ENCODE results near the gene CELF5.
"Not testable (repeated sequence)": the region's sequence is repeated elsewhere in the genome, so short reads cannot be mapped to it uniquely, and the experiment has no call there.

CELF5 gene

GRCh38 chr19:3207461-3208242 lies 16.8 kb upstream of the CELF5 start:
- DNase-seq (ENCODE audit: low spot score) = no peak

- DNase-seq (ENCODE audit: low spot score) = no peak
These were observed 15.9 kb upstream of the CELF5 start for GRCh38 chr19:3208317-3209207.

DNA sequence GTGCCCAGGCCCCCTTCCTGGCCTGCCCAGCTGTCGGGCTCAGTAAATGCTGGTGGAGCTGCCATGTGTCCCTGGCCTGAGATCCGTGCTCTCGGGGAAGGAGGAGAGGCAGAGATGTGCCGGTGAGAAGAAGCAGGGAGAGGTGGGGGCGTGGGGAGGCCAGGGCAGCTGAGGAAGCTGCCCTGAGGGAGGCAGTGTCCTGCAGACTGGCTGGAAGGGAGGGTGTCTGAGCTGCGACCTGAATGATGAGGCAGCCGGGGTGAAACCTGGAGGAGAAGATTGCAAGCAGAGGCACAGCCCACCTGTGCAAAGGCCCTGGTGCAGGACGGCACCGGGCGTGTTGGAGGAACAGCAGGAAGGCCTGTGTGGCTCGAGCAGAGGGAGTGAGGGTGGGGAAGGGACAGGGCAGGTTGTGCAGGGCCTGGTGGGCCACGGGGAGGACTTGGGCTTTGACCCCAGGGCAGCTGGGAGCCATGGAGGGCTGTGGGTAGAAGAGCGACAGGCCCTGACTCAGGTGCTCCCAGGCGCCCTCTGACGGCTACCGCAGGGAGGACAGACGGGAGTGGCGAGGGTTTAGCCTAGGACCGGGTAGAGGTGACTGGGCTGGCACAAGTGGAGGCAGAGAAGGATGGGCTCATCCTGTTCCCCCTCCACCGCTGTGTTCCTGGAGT lies 14.0 kb upstream of the CELF5 start:
- DNase-seq (ENCODE audit: low spot score) = peak; percentile 66

- DNase-seq (ENCODE audit: low spot score) = no peak
These were observed 13.3 kb upstream of the CELF5 start for GRCh38 chr19:3211191-3211590.

DNA sequence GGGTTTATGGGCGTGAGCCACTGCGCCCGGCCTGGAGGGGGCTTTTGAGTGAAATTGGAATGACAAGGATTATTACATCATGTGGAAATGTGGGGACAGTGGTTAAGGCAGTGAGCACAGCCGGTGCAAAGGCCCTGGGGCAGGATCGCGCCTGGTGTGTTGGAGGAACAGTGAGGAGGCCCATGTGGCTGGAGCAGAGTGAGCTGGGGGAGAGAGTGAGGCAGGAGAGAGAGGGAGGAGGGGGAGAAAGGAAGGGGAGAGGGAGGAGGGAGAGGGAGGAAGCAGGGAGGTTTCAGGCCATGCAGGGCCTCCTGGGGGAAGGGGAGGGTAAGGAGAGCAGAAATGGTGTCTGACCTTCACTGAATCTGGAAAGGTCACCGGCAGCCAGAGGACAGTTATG lies 11.3 kb upstream of the CELF5 start:
- no peak for DNase-seq (ENCODE audit: low spot score)

- DNase-seq (ENCODE audit: low spot score) = no peak
These were observed 7.6 kb upstream of the CELF5 start for GRCh38 chr19:3216874-3217273.

DNA sequence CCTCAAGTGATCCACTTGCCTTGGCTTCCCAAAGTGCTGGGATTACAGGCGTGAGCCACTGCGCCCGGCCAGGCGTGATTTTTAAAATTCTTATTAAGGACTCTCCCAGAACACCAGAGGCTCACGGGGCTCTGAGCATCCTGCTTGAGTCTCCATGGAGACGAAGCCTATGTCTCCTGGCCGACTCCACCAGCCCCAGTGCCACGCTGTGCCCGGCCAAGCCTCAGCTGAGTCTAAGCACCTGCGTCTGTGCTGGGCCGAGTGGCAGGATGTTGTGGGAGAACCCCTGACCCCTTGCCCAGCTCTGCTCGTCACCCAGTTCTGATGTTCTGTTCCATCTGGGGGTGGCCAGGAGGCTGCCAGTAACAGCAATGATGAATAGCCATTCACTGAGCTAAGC lies 3.9 kb upstream of the CELF5 start:
- DNase-seq (ENCODE audit: low spot score) = no peak

GRCh38 chr19:3221576-3221975 lies 2.9 kb upstream of the CELF5 start:
- not testable (repeated sequence) for DNase-seq (ENCODE audit: low spot score)

DNA sequence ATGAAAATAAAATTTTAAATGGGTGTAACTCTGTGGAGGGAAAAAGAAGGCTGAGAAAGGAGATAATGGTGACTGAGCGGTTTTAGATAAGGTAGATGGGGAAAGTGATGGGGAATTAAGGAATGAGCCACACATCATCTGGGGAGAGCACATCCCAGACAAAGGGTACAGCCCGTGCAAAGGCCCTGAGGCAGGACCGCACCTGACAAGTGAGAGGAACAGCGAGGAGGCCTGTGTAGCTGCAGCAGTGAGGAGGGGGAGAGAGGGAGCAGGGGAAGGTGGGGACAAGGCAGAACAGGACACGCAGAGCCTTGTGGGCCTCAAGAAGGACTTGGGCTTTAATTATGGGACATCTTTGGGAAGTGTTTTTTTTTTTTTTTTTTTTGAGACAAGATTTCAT lies 1.8 kb upstream of the CELF5 start:
- no peak for DNase-seq (ENCODE audit: low spot score)

DNA sequence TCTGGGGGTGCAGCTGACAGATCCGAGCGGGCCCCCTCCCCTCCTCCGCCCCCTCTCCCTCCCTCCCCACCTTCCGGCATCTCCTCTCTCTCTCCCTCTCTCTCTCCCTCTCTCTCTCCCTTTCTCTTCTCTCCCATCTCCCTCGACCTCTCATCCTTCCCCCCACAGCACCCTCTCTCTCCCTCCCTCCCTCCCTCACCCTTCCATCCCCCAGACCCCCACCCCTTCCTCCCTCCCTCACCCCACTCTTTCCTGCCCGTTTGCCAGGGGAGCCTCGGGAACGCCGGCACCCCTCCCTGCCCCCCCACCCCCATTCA lies 666 bp downstream of the CELF5 start:
- no peak for DNase-seq (ENCODE audit: low spot score)

- no peak for DNase-seq (ENCODE audit: low spot score)
These were observed 1.2 kb downstream of the CELF5 start for GRCh38 chr19:3225677-3226093.

DNA sequence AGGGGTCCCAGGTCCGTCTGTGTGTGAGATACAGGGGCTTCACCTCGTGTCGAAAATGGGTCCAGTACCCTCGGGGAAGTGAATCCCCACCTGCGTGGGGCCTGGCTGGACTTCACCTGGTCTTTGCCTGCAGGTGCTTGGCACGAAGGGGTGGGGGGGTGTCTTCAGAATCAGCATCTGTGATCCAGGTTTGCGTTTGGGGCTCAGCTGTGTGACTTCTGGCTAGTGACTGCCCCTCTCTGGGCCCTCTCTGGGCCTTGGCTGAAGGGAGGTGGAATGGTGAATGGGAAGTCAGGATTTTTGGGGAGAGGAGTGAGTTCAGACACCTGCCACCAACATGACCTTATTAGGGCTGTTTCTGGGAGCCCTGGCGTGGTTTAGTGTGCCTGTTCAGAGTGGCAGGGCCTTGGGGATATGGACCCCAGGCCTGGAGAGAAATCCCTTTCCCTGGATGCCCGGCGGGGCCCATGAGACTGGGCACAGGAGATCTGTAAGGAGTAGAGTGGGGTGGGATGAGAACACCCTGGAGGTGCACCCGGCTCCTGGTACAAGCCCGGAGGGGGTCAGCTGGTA lies 2.7 kb downstream of the CELF5 start:
- no peak for DNase-seq (ENCODE audit: low spot score)

DNA sequence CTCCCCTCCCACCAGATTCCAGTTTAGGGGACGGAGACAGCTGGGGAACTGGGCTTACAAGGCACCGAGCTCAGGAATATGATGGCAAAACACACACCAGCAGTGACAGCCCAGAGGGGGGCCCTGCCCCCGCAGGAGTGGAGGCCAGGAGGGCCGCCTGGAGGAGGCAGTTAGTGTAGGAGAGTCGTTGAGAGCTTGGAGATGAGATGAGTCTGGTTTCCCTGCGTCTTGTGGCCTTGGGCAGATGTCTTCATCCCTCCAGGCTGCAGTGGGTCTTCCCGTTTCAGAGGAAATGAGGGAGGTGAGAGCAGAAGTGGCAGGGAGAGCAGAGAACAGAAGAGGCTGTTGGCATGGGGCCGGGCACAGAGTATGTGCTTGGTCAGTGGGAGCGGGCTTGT lies 4.9 kb downstream of the CELF5 start:
- DNase-seq (ENCODE audit: low spot score) = no peak

- DNase-seq (ENCODE audit: low spot score) = no peak
These were observed 5.5 kb downstream of the CELF5 start for GRCh38 chr19:3229888-3230496.

DNA sequence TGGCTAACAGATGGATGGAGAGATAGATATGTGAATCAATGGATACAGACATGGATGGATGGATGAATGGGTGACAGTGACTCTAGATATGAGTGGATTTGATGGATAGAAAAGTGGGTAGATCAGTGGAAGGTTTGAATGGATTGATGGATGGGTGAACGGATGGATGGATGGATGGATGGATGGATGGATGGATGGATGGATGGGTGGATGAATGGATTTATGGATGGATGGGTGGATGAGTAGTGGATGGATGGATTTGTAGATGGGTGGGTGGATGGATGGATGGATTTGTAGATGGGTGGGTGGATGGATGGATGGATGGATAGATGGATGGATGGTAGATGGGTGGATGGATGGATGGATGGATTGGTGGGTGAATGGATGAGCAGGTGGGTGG lies 6.8 kb downstream of the CELF5 start:
- no peak for DNase-seq (ENCODE audit: low spot score)

GRCh38 chr19:3233116-3233515 lies 8.7 kb downstream of the CELF5 start:
- no peak for DNase-seq (ENCODE audit: low spot score)

- DNase-seq (ENCODE audit: low spot score) = no peak
These were observed 9.4 kb downstream of the CELF5 start for GRCh38 chr19:3233831-3234230.

DNA sequence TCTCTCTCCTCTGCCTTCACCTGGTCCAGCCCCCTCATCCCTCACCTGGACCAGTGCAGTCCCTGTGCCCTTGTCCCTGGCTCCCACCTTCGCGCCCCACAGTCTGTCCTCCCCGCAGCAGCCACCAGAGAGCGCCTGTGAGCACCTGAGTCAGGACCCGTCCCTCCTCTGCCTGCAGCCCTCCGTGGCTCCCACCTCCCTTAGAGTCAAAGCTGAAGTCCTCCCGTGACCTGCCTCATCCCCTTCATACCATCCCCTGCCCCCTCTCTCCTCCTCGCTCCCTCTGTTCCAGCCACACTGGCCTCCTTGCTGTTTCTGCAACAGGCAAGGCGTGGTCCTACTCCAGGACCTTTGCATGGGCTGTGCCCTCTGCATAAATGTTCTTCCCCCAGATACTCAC lies 10.3 kb downstream of the CELF5 start:
- DNase-seq (ENCODE audit: low spot score) = no peak

GRCh38 chr19:3235604-3236003 lies 11.1 kb downstream of the CELF5 start:
- DNase-seq (ENCODE audit: low spot score) = not testable (repeated sequence)

- no peak for DNase-seq (ENCODE audit: low spot score)
These were observed 11.8 kb downstream of the CELF5 start for GRCh38 chr19:3236272-3236671.

- no peak for DNase-seq (ENCODE audit: low spot score)
These were observed 13.7 kb downstream of the CELF5 start for GRCh38 chr19:3238066-3238561.

DNA sequence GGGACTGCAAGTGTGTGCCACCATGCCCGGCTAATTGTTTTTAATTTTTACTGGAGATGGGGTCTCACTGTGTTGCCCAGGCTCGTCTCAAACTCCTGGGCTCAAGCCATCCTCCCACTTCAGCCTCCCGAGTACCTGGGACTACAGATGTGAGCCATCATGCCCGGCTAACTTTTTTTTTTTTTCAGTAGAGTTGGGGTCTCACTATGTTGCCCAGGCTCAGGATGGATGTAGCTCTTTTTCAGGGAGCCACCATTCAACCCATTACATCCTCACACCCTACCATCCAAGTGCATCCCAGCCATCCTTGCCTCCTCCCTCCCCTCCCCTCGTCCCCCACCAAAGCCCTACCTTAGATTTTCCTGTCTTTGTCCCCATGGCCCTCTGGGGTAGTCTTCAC lies 14.9 kb downstream of the CELF5 start:
- DNase-seq (ENCODE audit: low spot score) = no peak

All from ecto neural progenitor cell (in vitro differentiated cells).